ENCODE results near the gene RAD9A. TPM values are rescaled to one million over a fixed set of nuclear protein-coding genes. Genes with fewer than 3 reads are reported as not detected.

The RAD9A gene
- total and polyA plus RNA-seq, 2 of the 4 experiments (the other 2 are of a cell fraction), result 2.0 to 10.3 TPM

GRCh38 chr11:67373648-67374570 lies 17.9 kb upstream of the RAD9A start:
- H2BK15ac ChIP-seq (ENCODE audit: low read depth, low read length), result peak overlapping the region; percentile 96; the same call in 2 of the 3 replicates
- H3K56ac ChIP-seq (ENCODE audit: extremely low read depth, insufficient read depth, low read length), result peak overlapping the region; percentile 84
- H3K4me3 ChIP-seq (ENCODE audit: insufficient read depth, low read depth, low read length), result peak overlapping the region; percentile 78
- ChIA-PET CTCF (interaction anchor here (0.6 to 1.1 kb wide), 4 partner anchors 8 to 29 kb away, joined by 3 to 4 read pairs (median 4); no protein-coding TSS in a partner anchor), POLR2A (ENCODE audit: unreplicated experiment) (interaction anchor here (0.6 to 0.7 kb wide), 3 partner anchors 23 to 93 kb away, joined by 8 to 11 read pairs (median 11); no protein-coding TSS in a partner anchor)
- intact Hi-C loops (cut with micrococcal nuclease), result no loop called here
- WGBS, 2 experiments (ENCODE audit: extremely low coverage in 2 of 2, insufficient read length in 1 of 2), result 0% methylated on average over 1 of the region's 40 CpGs; no CpG with 5 or more reads in 1 of the 2 experiments
- peak overlapping the region; percentile 93 for H2BK120ac ChIP-seq (ENCODE audit: low read depth, low read length)
- peak overlapping the region; percentile 90 for H3K14ac ChIP-seq (replicated peaks; ENCODE audit: low read depth, low read length)
- H3K36me3 ChIP-seq (ENCODE audit: control insufficient read depth, insufficient read depth, low read length), result peaks cover 3% of the 10 kb centered on the region; the same call in 1 of the 2 replicates
- H2AK5ac ChIP-seq (ENCODE audit: low read depth, low read length), result peak overlapping the region; percentile 96
- H3K4me1 ChIP-seq (ENCODE audit: control insufficient read depth, insufficient read depth, low read length), result peaks cover 42% of the 10 kb centered on the region
- peak overlapping the region; percentile 86 for H3K23ac ChIP-seq (ENCODE audit: low read depth, low read length)
- H2AK9ac ChIP-seq (replicated peaks; ENCODE audit: low read depth, low read length, poor library complexity), result peak overlapping the region; percentile 99
- H2BK5ac ChIP-seq (ENCODE audit: low read depth, low read length, poor library complexity, severe bottlenecking), result peak overlapping the region; percentile 93
- H4K5ac ChIP-seq (ENCODE audit: low read depth, low read length), result peak overlapping the region; percentile 10
- H3K18ac ChIP-seq (ENCODE audit: low read depth, low read length), result peak overlapping the region; percentile 21
- H3K4ac ChIP-seq (ENCODE audit: low read depth, low read length), result peak overlapping the region; percentile 96
- DNase-seq, result peak; percentile 96
- ATAC-seq (ENCODE audit: low read depth), result peak; percentile 49
- peak overlapping the region; percentile 82 to 89 for H4K8ac ChIP-seq (ENCODE audit: low read depth in 2 of 2, low read length in 2 of 2)
- peak overlapping the region; percentile 87 for H2BK20ac ChIP-seq (ENCODE audit: low read depth, low read length)
- BruUV-seq (replicated peaks), result no TSS peak
- peaks cover 31% of the 10 kb centered on the region for H4K20me1 ChIP-seq (ENCODE audit: insufficient read depth, low read length)
- peak overlapping the region; percentile 96 for H4K91ac ChIP-seq (ENCODE audit: insufficient read depth, low read depth, low read length)
- H3K27ac ChIP-seq (ENCODE audit: insufficient read depth, low read length), result peak overlapping the region; percentile 94
- no peaks in the 10 kb centered on the region for H3K9me3 ChIP-seq (ENCODE audit: control insufficient read depth, insufficient read depth, low read length)
- peaks cover 5 to 31% of the 10 kb centered on the region in 2 experiments; a peak in 3 of 4 replicates for H3K79me1 ChIP-seq (ENCODE audit: low read depth in 1 of 2, low read length in 2 of 2)
- H3K4me2 ChIP-seq (ENCODE audit: low read depth, low read length), result peak overlapping the region; percentile 32
- peak overlapping the region; percentile 75 for H2AFZ ChIP-seq (replicated peaks; ENCODE audit: low read length, poor library complexity)
- dilution Hi-C loops (cut with HindIII; ENCODE audit: low sequenced_read_pairs, unreplicated experiment), result no loop called here
- in situ Hi-C loops (cut with MboI; ENCODE audit: low sequenced_read_pairs), result no loop called here
- peaks cover 24% of the 10 kb centered on the region for H3K9me1 ChIP-seq (ENCODE audit: insufficient read depth, low read length)
- no peaks in the 10 kb centered on the region for H3K27me3 ChIP-seq (ENCODE audit: control insufficient read depth, insufficient read depth, low read length)
- H3K9ac ChIP-seq (ENCODE audit: low read depth, low read length), result peak overlapping the region; percentile 71
- TF ChIP-seq SMC3 (IDR thresholded peaks at IDR 0.05; ENCODE audit: low read depth, low read length) (peak; percentile 34), USF2 (IDR thresholded peaks at IDR 0.05; ENCODE audit: low read depth, low read length) (0 out of 2 replicates have a peak, but pooled peaks have one; percentile 39), FOS (IDR thresholded peaks at IDR 0.05; ENCODE audit: low read depth, low read length) (peak; percentile 72), CHD1 (IDR thresholded peaks at IDR 0.05; ENCODE audit: low read depth, low read length) (no peak), RCOR1 (IDR thresholded peaks at IDR 0.05; ENCODE audit: insufficient replicate concordance, low read length) (peak; percentile 75), POLR2A (IDR thresholded peaks at IDR 0.05; ENCODE audit: low read depth, low read length) (peak; percentile 70), BHLHE40 (IDR thresholded peaks at IDR 0.05; ENCODE audit: low read depth, low read length) (peak; percentile 94), MXI1 (IDR thresholded peaks at IDR 0.05; ENCODE audit: borderline replicate concordance, low read depth, low read length) (no peak), NFE2L2 (IDR thresholded peaks at IDR 0.05; ENCODE audit: low read depth, low read length) (peak; percentile 92), MAFK (IDR thresholded peaks at IDR 0.05; ENCODE audit: low read depth, low read length) (peak; percentile 66; the same call in 1 of the 2 replicates)
- TF ChIP-seq, protein P1, sequence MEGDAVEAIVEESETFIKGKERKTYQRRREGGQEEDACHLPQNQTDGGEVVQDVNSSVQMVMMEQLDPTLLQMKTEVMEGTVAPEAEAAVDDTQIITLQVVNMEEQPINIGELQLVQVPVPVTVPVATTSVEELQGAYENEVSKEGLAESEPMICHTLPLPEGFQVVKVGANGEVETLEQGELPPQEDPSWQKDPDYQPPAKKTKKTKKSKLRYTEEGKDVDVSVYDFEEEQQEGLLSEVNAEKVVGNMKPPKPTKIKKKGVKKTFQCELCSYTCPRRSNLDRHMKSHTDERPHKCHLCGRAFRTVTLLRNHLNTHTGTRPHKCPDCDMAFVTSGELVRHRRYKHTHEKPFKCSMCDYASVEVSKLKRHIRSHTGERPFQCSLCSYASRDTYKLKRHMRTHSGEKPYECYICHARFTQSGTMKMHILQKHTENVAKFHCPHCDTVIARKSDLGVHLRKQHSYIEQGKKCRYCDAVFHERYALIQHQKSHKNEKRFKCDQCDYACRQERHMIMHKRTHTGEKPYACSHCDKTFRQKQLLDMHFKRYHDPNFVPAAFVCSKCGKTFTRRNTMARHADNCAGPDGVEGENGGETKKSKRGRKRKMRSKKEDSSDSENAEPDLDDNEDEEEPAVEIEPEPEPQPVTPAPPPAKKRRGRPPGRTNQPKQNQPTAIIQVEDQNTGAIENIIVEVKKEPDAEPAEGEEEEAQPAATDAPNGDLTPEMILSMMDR (conservative IDR thresholded peaks at IDR 0.05; ENCODE audit: low read depth, low read length), result peak; percentile 44
- TF ChIP-seq, protein P2, sequence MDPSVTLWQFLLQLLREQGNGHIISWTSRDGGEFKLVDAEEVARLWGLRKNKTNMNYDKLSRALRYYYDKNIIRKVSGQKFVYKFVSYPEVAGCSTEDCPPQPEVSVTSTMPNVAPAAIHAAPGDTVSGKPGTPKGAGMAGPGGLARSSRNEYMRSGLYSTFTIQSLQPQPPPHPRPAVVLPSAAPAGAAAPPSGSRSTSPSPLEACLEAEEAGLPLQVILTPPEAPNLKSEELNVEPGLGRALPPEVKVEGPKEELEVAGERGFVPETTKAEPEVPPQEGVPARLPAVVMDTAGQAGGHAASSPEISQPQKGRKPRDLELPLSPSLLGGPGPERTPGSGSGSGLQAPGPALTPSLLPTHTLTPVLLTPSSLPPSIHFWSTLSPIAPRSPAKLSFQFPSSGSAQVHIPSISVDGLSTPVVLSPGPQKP (IDR thresholded peaks at IDR 0.05; ENCODE audit: borderline replicate concordance, low read depth, low read length), result no peak
